HepG2 (cell line): ENCODE measurements around the gene EEA1. TPM values are rescaled to one million over a fixed set of nuclear protein-coding genes. Genes with fewer than 3 reads are reported as not detected.

Experiments
- ATAC-seq: fragments of 200-7000 bp; cut with Tn5 transposase; 3 replicates; pipeline ENCODE4 v1.9.1; 2020; ENCODE audit warnings: mild to moderate bottlenecking, moderate library complexity
- BruUV-seq: library from RNA; stranded (reverse); fragments of 400-500 nt; replicated peaks from 2 replicates; lab custom pipeline; 2021; lab: Mats Ljungman, UMichigan
- CTCF ChIA-PET: fragments of 300-600 bp; formaldehyde crosslinking; extraction: SDS; loops from one replicate; lab custom pipeline; 2021; ENCODE audit warnings: low total read pairs, inconsistent platforms, low intra/inter-chr PET ratio; lab: Yijun Ruan, JAX
- POLR2A ChIA-PET: fragments of 350-600 bp; sonication (Branson Sonifier 250); formaldehyde crosslinking; loops from one replicate; lab custom pipeline; 2020; ENCODE audit warnings: antibody characterized with exemption, inconsistent platforms; lab: Yijun Ruan, JAX
- DNase-seq: peaks from one replicate; pipeline ENCODE4 v3.0.0-alpha.2; 2015; ENCODE audit warnings: low spot score
- FAIRE-seq: peaks from 3 replicates; lab custom pipeline; 2011; peaks lifted over from hg19 to GRCh38; lab: Jason Lieb, UNC
- H2AFZ ChIP-seq: one replicate; pipeline ENCODE4 v1.6.1; 2011; ENCODE audit warnings: low read length, inconsistent platforms
- H3K27ac ChIP-seq: fragments of 300-600 bp; 3 replicates; pipeline ENCODE4 v1.8.0; 2011; ENCODE audit warnings: mixed run types, mild to moderate bottlenecking, mixed read lengths, low read length, inconsistent platforms; ENCODE audit not compliant: insufficient read depth; ENCODE audit errors: extremely low read length
- H3K27me3 ChIP-seq, 2 experiments: fragments of 200-600 bp in 1 of 2; 2 replicates in 1 of 2; 3 replicates in 1 of 2; pipeline versions ENCODE4 v1.6.0 to v1.8.0; 2011; ENCODE audit warnings: low read length in 2 of 2, mild to moderate bottlenecking in 2 of 2, moderate library complexity in 2 of 2, inconsistent platforms in 1 of 2; ENCODE audit not compliant: insufficient read depth in 2 of 2, control insufficient read depth in 1 of 2
- H3K36me3 ChIP-seq, 2 experiments: fragments of 200-600 bp in 1 of 2; replicated peaks in 1 of 2; 2 replicates in 1 of 2; 3 replicates in 1 of 2; pipeline versions ENCODE4 v1.5.1 to v1.8.0; 2011; ENCODE audit warnings: low read length in 2 of 2, inconsistent platforms in 1 of 2; ENCODE audit not compliant: insufficient read depth in 2 of 2, control insufficient read depth in 1 of 2
- H3K4me1 ChIP-seq: 2 replicates; pipeline ENCODE4 v1.5.1; 2012; ENCODE audit warnings: low read length, inconsistent platforms; ENCODE audit not compliant: insufficient read depth
- H3K4me2 ChIP-seq: 2 replicates; pipeline ENCODE4 v1.6.0; 2011; ENCODE audit warnings: low read depth, low read length, inconsistent platforms
- H3K4me3 ChIP-seq, 3 experiments: fragments of 200-600 bp in 1 of 3; sonication (generic), shearing (Covaris generic) in 1 of 3; replicated peaks in 1 of 3; 2 replicates each; pipeline ENCODE4 v1.5.1; 2011 to 2016; ENCODE audit warnings: low read length in 3 of 3, inconsistent platforms in 2 of 3, low read depth in 2 of 3, mild to moderate bottlenecking in 2 of 3, control low read depth in 1 of 3, mixed read lengths in 1 of 3; ENCODE audit not compliant: insufficient read depth in 1 of 3
- H3K79me2 ChIP-seq: one replicate; pipeline ENCODE4 v1.6.1; 2011; ENCODE audit warnings: low read length, inconsistent platforms; ENCODE audit not compliant: insufficient read depth
- H3K9ac ChIP-seq: 2 replicates; pipeline ENCODE4 v1.6.0; 2011; ENCODE audit warnings: mild to moderate bottlenecking, low read depth, low read length, inconsistent platforms; ENCODE audit not compliant: insufficient read depth
- H3K9me3 ChIP-seq: 2 replicates; pipeline ENCODE4 v1.5.1; 2012; ENCODE audit warnings: mild to moderate bottlenecking, low read length
- H4K20me1 ChIP-seq: 2 replicates; pipeline ENCODE4 v1.6.0; 2011; ENCODE audit warnings: inconsistent platforms, mild to moderate bottlenecking, low read length, moderate library complexity; ENCODE audit not compliant: insufficient read depth
- BORCS8-MEF2B ChIP-seq: sonication (generic); formaldehyde crosslinking; IDR thresholded peaks from 2 replicates; pipeline ENCODE4 v1.8.0; 2022; ENCODE audit warnings: mild to moderate bottlenecking, missing genetic modification reagents
- CEBPB ChIP-seq: IDR thresholded peaks from 2 replicates; pipeline ENCODE4 v1.6.1; 2011; ENCODE audit warnings: low read depth, low read length, improper control_type of control experiment, borderline replicate concordance
- CEBPG ChIP-seq: IDR thresholded peaks from 2 replicates; pipeline ENCODE4 v1.6.1; 2016
- CHD4 ChIP-seq: fragments of 200-600 bp; sonication (generic); IDR thresholded peaks from 2 replicates; pipeline ENCODE4 v1.7.0; 2017; ENCODE audit warnings: mild to moderate bottlenecking, low read length, borderline replicate concordance
- HNF4G ChIP-seq, 2 experiments: sonication (generic) in 1 of 2; formaldehyde crosslinking in 1 of 2; IDR thresholded peaks; 2 replicates each; pipeline versions ENCODE4 v1.4.0 to v1.6.1; 2011 to 2020; ENCODE audit warnings: borderline replicate concordance in 2 of 2, low read depth in 2 of 2, mild to moderate bottlenecking in 2 of 2, low read length in 1 of 2, missing genetic modification reagents in 1 of 2, moderate library complexity in 1 of 2
- HNRNPK ChIP-seq: fragments of 200-400 bp; formaldehyde crosslinking; IDR thresholded peaks from 2 replicates; pipeline ENCODE4 v1.6.1; 2018; ENCODE audit warnings: low read length, low read depth, moderate library complexity, mild to moderate bottlenecking; ENCODE audit not compliant: poor library complexity, severe bottlenecking
- IRX3 ChIP-seq: sonication (generic); formaldehyde crosslinking; IDR thresholded peaks from 2 replicates; pipeline ENCODE4 v1.8.1; 2023; ENCODE audit warnings: mild to moderate bottlenecking, low read depth, missing genetic modification reagents, borderline replicate concordance
- RBM22 ChIP-seq: fragments of 200-400 bp; formaldehyde crosslinking; optimal IDR thresholded peaks from 2 replicates; pipeline ENCODE3; 2017; ENCODE audit warnings: mild to moderate bottlenecking, low read length, moderate library complexity
- SIN3A ChIP-seq: IDR thresholded peaks from 2 replicates; pipeline ENCODE4 v1.6.1; 2011; ENCODE audit warnings: low read depth, mild to moderate bottlenecking, control low read depth, low read length, borderline replicate concordance
- SOX6 ChIP-seq, 2 experiments: fragments of 450-650 bp in 1 of 2; sonication (generic) in 1 of 2; formaldehyde crosslinking in 1 of 2; IDR thresholded peaks; 2 replicates each; pipeline versions ENCODE4 v1.4.0 to v1.6.1; 2017 to 2020; ENCODE audit warnings: antibody characterized with exemption in 1 of 2, mild to moderate bottlenecking in 1 of 2, missing genetic modification reagents in 1 of 2
- ZNF383 ChIP-seq: sonication (generic); formaldehyde crosslinking; IDR thresholded peaks from 2 replicates; pipeline ENCODE4 v1.4.0; 2020; ENCODE audit warnings: missing genetic modification reagents, mild to moderate bottlenecking, borderline replicate concordance
- ZSCAN25 ChIP-seq: sonication (generic); formaldehyde crosslinking; IDR thresholded peaks from 2 replicates; pipeline ENCODE4 v1.8.0; 2022; ENCODE audit warnings: mild to moderate bottlenecking, missing genetic modification reagents
- ZSCAN29 ChIP-seq: sonication (generic); formaldehyde crosslinking; conservative IDR thresholded peaks from 2 replicates; pipeline ENCODE4 v1.4.0; 2020; ENCODE audit warnings: mild to moderate bottlenecking, missing genetic modification reagents
- WGBS: methylation state at CpG from one replicate; pipeline ENCODE4 v1.1.6; 2017; ENCODE audit warnings: low lambda C conversion rate; 5-methylcytosine and 5-hydroxymethylcytosine counted together
- in situ Hi-C: cut with HindIII; loops from 2 replicates; pipeline ENCODE4 v1.10.0; 2017; ENCODE audit warnings: low pct_unique_long_range_greater_than_20kb; ENCODE audit not compliant: extremely low pct_ligation_motif_present
- intact Hi-C: fragments of 100-400 bp; cut with micrococcal nuclease; formaldehyde crosslinking; loops from one replicate; pipeline ENCODE4 v1.10.0; 2022; ENCODE audit not compliant: unreplicated experiment
- polyA plus RNA-seq, 8 experiments: library from polyadenylated mRNA; depleted of rRNA in 3 of 8; stranded (reverse) in 7 of 8; unstranded in 1 of 8; fragments of >200 nt; fragmentation: Illumina TruSeq in 4 of 8; extraction: Trizol in 4 of 8; gene quantifications; 2 replicates each; pipeline versions ENCODE4 v1.2.1 to v1.2.3, GENCODE V29; 2011 to 2016; ENCODE audit warnings: low read depth in 4 of 8, missing spikeins in 1 of 8, mixed read lengths in 1 of 8; ENCODE audit not compliant: insufficient read depth in 1 of 8
- total RNA-seq, 5 experiments: library from RNA; depleted of rRNA; stranded (reverse); fragments of >200 nt; fragmentation: Illumina TruSeq; extraction: Trizol; gene quantifications; 2 replicates each; pipeline ENCODE4 v1.2.3, GENCODE V29; 2016; ENCODE audit warnings: low read depth in 1 of 5
- TF ChIP-seq, protein P1 (sequence below): sonication (generic); formaldehyde crosslinking; IDR thresholded peaks from 2 replicates; pipeline ENCODE4 v1.5.1; 2020; ENCODE audit warnings: missing genetic modification reagents, mild to moderate bottlenecking, borderline replicate concordance

EEA1 gene
- total and polyA plus RNA-seq, 2 of the 13 experiments (the other 11 are each of a cell fraction or from before 2014, with no cell fraction given): 5.0 to 19.3 TPM

DNA sequence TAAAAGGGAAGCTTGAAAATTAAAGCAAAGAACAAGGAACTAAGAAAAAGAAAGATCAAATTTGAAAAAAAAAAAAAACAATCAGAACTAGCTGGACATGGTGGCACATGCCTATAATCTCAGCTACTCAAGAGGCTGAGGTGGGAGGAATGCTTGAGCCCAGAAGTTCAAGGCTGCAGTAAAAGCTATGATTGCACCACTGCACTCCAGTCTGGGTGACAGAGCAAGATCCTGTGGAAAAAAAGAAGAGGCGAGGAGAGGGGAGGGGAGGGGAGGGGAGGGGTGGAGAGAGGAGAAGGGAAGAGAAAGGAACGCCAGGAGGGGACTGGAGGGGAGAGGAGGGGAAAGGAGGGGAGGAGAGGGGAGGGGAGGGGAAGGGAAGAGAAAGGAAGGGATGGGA lies 43.0 kb downstream of the EEA1 start:
- in situ Hi-C loops: no loop called here
- POLR2A ChIA-PET: interaction anchor here (0.6 to 0.9 kb wide), 2 partner anchors 9 to 13 kb away, joined by 3 read pairs; no protein-coding TSS in a partner anchor
- FAIRE-seq: peak; percentile 8

DNA sequence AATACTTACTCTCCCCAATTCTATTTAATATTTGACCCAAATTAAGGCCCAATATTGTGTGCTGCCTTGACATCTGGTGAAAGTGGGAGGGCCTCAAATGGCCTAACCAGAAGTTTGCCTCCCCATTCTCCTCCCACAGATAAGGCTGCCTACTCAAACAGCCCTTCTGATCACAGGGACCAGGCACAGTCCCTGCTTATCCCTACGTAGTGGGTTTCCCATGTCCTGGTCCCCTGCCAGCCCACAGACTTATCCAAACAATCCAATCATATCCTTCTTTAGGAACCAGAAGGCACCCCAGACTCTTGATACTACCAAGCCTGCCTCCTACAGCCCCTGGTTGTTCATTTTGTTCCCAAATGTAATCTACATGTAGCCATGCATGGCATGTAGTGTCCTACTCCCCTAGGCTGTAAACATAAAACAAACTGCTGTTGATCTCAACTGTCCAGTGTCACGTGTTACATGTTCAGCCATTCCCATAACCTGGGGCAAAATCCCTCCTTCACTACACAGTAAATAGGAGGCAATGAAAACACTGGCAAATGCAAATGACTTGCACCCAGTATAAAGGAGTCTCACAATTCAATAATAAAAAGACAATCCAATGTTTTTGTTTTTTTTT lies 49.3 kb downstream of the EEA1 start:
- H3K79me2 ChIP-seq: peaks cover 7% of the 10 kb centered on the region
- CTCF ChIA-PET: no interaction called here
- H3K4me3 ChIP-seq: no peak overlapping the region
- WGBS: 95% methylated on average over 2 of the region's 2 CpGs
- no peak overlapping the region for H3K4me2 ChIP-seq
- no peaks in the 10 kb centered on the region for H4K20me1 ChIP-seq
- H3K36me3 ChIP-seq: peaks cover 3 to 35% of the 10 kb centered on the region in 2 experiments
- H3K9ac ChIP-seq: no peak overlapping the region
- POLR2A ChIA-PET: no interaction called here
- H3K4me1 ChIP-seq: no peaks in the 10 kb centered on the region
- DNase-seq (no peak), FAIRE-seq (no peak), ATAC-seq (no peak; the same call in 2 of the 3 replicates)
- TF ChIP-seq HNRNPK: peak; percentile 3
- TF ChIP-seq ZSCAN29 (CRISPR knock-in tag): no peak
- peak; percentile 26 for TF ChIP-seq RBM22
- no peak for TF ChIP-seq BORCS8-MEF2B
- TF ChIP-seq CHD4: no peak
- no peak for TF ChIP-seq HNF4G (IDR thresholded peaks at IDR 0.05; ENCODE audit: borderline replicate concordance, low read depth, low read length)
- no peak for TF ChIP-seq HNF4G (CRISPR knock-in tag; IDR thresholded peaks at IDR 0.05; ENCODE audit: borderline replicate concordance, low read depth)
- no peak for TF ChIP-seq IRX3 (CRISPR knock-in tag)
- no peak overlapping the region for H3K27ac ChIP-seq
- BruUV-seq: no TSS peak
- no peaks in the 10 kb centered on the region for H3K27me3 ChIP-seq
- H3K9me3 ChIP-seq: no peaks in the 10 kb centered on the region
- intact Hi-C loops: no loop called here
- in situ Hi-C loops: no loop called here
- no peak overlapping the region for H2AFZ ChIP-seq

More for the DNA sequence above, 43.0 kb downstream of the EEA1 start:
- H3K27ac ChIP-seq: no peak overlapping the region
- H3K79me2 ChIP-seq: peaks cover 3% of the 10 kb centered on the region
- H3K9ac ChIP-seq: no peak overlapping the region
- BruUV-seq: no TSS peak
- no peaks in the 10 kb centered on the region for H4K20me1 ChIP-seq
- ATAC-seq (no peak; the same call in 2 of the 3 replicates), DNase-seq (peak; percentile 28)
- H3K27me3 ChIP-seq: no peaks in the 10 kb centered on the region
- CTCF ChIA-PET: no interaction called here
- WGBS: 63% methylated on average over 2 of the region's 2 CpGs
- H3K4me3 ChIP-seq: no peak overlapping the region
- H2AFZ ChIP-seq: no peak overlapping the region
- H3K36me3 ChIP-seq: peaks cover 3 to 28% of the 10 kb centered on the region in 2 experiments; a peak in 4 of 5 replicates
- no peak overlapping the region for H3K4me2 ChIP-seq
- H3K4me1 ChIP-seq: no peaks in the 10 kb centered on the region
- intact Hi-C loops: no loop called here
- no peaks in the 10 kb centered on the region for H3K9me3 ChIP-seq
- TF ChIP-seq CEBPG (CRISPR knock-in tag) (0 out of 2 replicates have a peak, but pooled peaks have one; percentile 38), ZSCAN25 (0 out of 2 replicates have a peak, but pooled peaks have one; percentile 34), CEBPB (peak; percentile 36; the same call in 1 of the 2 replicates), SOX6 (IDR thresholded peaks at IDR 0.05) (no peak), SOX6 (CRISPR knock-in tag; IDR thresholded peaks at IDR 0.05) (no peak), ZNF383 (CRISPR knock-in tag) (no peak), SIN3A (no peak)
- TF ChIP-seq, protein P1, sequence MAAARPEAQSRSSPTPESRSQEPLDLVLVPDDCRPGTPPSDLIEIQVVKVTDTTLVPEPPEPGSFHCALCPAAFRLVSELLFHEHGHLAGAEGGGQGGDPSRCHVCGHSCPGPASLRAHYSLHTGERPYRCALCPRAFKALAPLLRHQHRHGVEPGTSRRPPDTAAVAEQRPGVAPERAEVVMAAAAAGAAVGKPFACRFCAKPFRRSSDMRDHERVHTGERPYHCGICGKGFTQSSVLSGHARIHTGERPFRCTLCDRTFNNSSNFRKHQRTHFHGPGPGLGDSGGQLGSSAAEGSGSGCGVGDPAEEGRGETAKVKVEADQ: no peak
